ENCODE results near the gene OR52E6.

GRCh38 chr11:5809122-5809519 is 32.6 kb downstream of the OR52E6 start:
- no peak for TF ChIP-seq CTCF (IDR thresholded peaks at IDR 0.05)
- TF ChIP-seq POLR2A (IDR thresholded peaks at IDR 0.05) = no peak
